Measurements from ENCODE around the gene PDSS2.
"Not testable (repeated sequence)": the region's sequence is repeated elsewhere in the genome, so short reads cannot be mapped to it uniquely, and the experiment has no call there.

The PDSS2 gene

DNA sequence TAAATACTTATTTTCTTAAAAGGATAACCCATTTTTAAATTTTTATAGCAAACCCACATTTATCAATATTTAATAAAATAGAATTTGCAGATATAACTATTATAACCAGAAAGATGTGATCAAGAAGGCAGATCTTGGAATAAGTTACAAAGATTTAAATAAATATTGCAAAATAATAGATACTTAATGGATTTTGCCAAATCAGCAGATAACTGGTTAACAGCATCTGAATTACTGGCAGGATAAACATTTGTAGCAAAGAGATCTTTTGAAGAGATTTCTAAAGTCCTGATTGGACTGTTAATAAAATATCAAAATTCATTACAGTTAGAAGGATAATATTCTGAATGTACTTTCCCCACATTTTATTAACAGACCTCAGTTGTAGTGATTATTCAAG lies 144.2 kb downstream of the PDSS2 start:
- DNase-seq: no peak

GRCh38 chr6:107314531-107314939 lies 144.8 kb downstream of the PDSS2 start:
- no peak for DNase-seq

DNA sequence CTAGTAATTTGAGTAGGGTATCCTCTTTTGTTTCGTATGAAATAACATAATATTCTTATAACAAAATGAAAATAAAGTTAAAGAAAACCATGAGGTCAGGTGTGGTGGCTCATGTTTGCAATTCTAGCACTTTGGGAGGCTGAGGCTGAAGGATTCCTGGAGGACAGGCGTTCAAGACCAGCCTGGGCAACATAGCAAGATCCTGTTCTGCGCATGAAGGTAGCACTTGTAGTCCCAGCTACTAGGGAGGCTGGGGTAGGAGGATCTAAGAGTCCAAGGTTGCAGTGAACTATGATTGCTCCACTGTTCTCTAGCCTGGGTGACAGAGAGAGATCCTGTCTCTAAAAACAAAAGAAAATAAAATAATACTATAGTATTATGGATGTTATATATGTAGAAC lies 145.6 kb downstream of the PDSS2 start:
- no peak for DNase-seq

DNA sequence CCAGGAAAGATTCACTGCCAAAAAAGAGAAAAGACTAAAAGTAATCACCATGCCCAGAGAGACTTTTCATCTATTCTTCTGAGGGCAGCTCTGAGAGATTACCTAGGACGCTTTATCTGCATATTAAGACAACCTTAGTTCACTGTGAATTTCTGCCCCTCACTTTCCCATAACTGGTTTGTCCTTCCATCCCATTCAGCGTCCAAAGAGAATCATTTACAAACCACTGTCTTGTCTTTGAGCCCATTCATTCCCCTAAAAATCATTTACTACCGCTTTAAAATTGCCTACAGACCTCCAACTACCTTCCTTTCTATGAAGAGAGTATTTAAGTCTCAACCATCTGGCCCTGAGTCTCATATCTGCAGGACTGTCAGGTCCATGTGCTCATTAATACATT lies 149.0 kb downstream of the PDSS2 start:
- no peak for DNase-seq

- DNase-seq: no peak
These were observed 150.7 kb downstream of the PDSS2 start for GRCh38 chr6:107308677-107309076.

- not testable (repeated sequence) for DNase-seq
These were observed 153.4 kb downstream of the PDSS2 start for GRCh38 chr6:107305994-107306393.

GRCh38 chr6:107305391-107305790 lies 154.0 kb downstream of the PDSS2 start:
- no peak for DNase-seq

GRCh38 chr6:107304421-107305025 lies 154.8 kb downstream of the PDSS2 start:
- DNase-seq: peak; percentile 69

GRCh38 chr6:107293350-107293749 lies 166.0 kb downstream of the PDSS2 start:
- no peak for DNase-seq

- peak; percentile 60 for DNase-seq
These were observed 166.6 kb downstream of the PDSS2 start for GRCh38 chr6:107292715-107293271.

GRCh38 chr6:107290491-107290890 lies 168.9 kb downstream of the PDSS2 start:
- peak; percentile 93 for DNase-seq

- not testable (repeated sequence) for DNase-seq
These were observed 170.1 kb downstream of the PDSS2 start for GRCh38 chr6:107289258-107289657.

DNA sequence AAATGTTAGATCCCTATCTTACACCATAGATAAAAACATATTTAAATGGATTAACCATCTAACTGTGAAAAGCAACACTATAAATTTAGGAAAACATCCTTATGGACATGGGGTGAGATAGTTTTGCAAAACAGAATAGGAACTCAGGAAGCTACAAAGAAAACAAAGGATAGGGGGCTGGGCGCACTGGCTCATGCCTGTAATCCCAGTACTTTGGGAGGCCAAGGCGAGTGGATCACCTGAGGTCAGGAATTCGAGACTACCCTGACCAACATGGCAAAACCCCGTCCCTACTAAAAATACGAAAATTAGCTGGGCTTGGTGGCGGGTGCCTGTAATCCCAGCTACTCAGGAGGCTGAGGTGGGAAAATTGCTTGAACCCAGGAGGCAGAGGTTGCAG lies 173.7 kb downstream of the PDSS2 start:
- DNase-seq: not testable (repeated sequence)

GRCh38 chr6:107284805-107285204 lies 174.6 kb downstream of the PDSS2 start:
- DNase-seq: no peak

DNA sequence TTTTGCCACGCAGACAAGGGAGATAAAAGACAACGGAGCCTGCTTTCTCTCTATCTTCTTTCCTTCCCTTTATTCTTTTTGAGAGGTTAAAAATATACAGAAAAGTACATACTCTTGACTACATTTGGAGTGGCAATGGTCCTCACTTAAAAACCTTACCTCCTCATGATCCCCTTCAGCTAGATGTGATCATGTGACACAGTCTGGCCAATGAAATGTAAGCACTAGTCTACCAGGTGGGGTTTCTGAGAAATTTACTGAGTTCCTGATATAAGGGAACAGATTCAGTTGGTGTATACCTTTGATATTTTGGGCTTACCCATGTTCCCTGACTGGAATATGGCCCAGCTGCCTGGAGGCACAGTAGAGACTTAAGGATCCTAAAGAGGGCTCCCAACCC lies 178.6 kb downstream of the PDSS2 start:
- no peak for DNase-seq

DNA sequence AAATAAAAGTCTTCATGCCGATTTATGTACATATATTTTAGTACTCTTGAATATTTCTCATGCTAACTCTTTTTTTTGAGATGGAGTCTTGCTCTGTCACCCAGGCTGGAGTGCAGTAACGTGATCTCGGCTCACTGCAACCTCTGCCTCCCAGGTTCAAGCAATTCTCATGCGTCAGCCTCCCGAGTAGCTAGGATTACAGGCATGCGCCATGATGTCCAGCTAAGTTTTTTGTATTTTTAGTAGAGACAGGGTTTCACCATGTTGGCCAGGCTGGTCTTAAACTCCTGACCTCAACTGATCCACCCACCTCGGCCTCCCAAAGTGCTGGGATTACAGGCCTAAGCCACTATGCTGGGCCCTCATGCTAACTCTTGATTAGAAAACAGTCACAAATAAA lies 179.4 kb downstream of the PDSS2 start:
- DNase-seq: not testable (repeated sequence)

GRCh38 chr6:107275330-107275865 lies 184.0 kb downstream of the PDSS2 start:
- DNase-seq: peak; percentile 62

DNA sequence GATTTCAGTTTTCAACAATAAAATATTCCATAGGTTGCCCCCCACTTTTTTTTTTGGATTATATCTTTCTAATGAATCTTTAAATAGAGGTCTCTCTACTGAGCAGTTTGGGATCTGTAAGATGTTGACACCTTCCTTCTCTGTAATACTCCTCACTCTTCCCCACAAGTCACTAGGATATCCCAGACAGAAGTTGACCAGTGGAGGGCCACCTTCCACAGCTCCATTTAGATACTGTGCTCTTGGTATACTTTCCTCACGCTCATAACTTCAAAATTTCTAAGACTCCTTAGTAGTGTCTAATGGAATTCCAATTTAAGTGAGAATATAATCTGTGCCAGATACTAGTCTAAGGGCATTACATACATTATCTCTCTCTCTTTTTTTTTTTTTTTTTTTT lies 185.1 kb downstream of the PDSS2 start:
- no peak for DNase-seq

GRCh38 chr6:107272246-107272645 lies 187.1 kb downstream of the PDSS2 start:
- DNase-seq: peak; percentile 84

GRCh38 chr6:107271208-107271790 lies 188.1 kb downstream of the PDSS2 start:
- peak; percentile 81 for DNase-seq

- DNase-seq: no peak
These were observed 191.7 kb downstream of the PDSS2 start for GRCh38 chr6:107267634-107268033.

- no peak for DNase-seq
These were observed 192.4 kb downstream of the PDSS2 start for GRCh38 chr6:107267006-107267405.

DNA sequence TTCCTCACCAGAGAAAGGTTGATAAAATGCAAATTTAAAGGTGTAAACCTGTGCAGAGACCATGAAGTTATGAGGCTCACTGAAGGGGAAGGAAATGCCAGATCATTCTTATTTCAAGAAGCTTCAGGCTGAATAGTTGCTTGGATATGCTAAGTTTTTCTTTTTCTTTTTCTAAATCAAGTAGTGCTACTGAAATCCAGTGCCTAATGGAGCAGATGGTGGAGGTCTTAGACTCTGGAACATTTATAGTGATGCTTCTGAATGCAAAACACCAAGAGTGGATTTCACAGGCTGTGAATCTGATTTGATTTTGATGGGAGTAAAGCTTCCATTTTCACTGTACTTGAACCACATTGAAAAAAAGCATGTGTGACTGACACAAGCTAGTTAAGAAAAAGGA lies 192.8 kb downstream of the PDSS2 start:
- DNase-seq: no peak

DNA sequence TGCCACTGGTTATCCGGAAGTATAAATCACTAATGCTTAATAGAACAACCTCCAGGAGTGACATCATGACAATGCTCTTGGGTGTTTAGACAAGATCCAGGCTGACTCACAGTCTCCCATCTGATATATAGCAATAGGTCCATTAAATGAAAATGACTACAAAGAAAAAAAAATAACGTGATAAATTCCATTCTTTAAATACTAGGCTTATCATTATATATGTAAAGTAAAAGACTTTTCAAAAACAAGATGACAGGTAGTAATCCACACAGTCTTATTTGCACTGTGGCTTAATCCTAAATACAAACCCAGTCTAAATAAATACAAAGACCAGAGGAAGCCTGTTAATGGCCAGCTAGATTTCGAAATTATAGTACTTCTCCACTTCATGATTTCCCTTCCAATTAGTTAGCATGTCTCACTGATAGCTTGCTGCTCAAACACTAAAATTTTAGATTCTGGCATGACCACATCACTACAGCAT lies 195.0 kb downstream of the PDSS2 start:
- no peak for DNase-seq

Measured in islet precursor cell (in vitro differentiated cells).